Neutrophil (primary cell): ENCODE results near the gene PTPRN2.
"Not testable (repeated sequence)": the region's sequence is repeated elsewhere in the genome, so short reads cannot be mapped to it uniquely, and the experiment has no call there.

ENCODE experiments used
- H3K27ac ChIP-seq: fragments of 200-600 bp; sonication (generic); 2 replicates; pipeline ENCODE4 v1.5.1; 2016; ENCODE audit warnings: mild to moderate bottlenecking, moderate library complexity
- H3K27me3 ChIP-seq: fragments of 200-600 bp; sonication (generic); 2 replicates; pipeline ENCODE4 v1.6.0; 2016; ENCODE audit warnings: mild to moderate bottlenecking
- H3K36me3 ChIP-seq: fragments of 200-600 bp; sonication (generic); 2 replicates; pipeline ENCODE4 v1.5.1; 2017
- H3K4me1 ChIP-seq, 2 experiments: fragments of 200-600 bp in 1 of 2; sonication (generic) in 1 of 2; 1 replicate in 1 of 2; 2 replicates in 1 of 2; pipeline versions ENCODE4 v1.5.1 to v1.6.1; 2013 to 2016; ENCODE audit warnings: low read depth in 1 of 2, low read length in 1 of 2, mild to moderate bottlenecking in 1 of 2, moderate library complexity in 1 of 2; ENCODE audit not compliant: control insufficient read depth in 1 of 2, insufficient read depth in 1 of 2
- H3K4me3 ChIP-seq, 2 experiments: fragments of 200-600 bp in 1 of 2; sonication (generic) in 1 of 2; 1 replicate in 1 of 2; 2 replicates in 1 of 2; pipeline ENCODE4 v1.5.1; 2013 to 2016; ENCODE audit warnings: low read depth in 1 of 2, low read length in 1 of 2, mild to moderate bottlenecking in 1 of 2, moderate library complexity in 1 of 2
- H3K9me3 ChIP-seq: fragments of 200-600 bp; sonication (generic); 2 replicates; pipeline ENCODE4 v1.5.1; 2016
- TF ChIP-seq, protein P1 (sequence below): fragments of 200-600 bp; sonication (generic); IDR thresholded peaks from 2 replicates; pipeline ENCODE4 v1.5.1; 2016; ENCODE audit warnings: antibody characterized with exemption

PTPRN2 gene

DNA sequence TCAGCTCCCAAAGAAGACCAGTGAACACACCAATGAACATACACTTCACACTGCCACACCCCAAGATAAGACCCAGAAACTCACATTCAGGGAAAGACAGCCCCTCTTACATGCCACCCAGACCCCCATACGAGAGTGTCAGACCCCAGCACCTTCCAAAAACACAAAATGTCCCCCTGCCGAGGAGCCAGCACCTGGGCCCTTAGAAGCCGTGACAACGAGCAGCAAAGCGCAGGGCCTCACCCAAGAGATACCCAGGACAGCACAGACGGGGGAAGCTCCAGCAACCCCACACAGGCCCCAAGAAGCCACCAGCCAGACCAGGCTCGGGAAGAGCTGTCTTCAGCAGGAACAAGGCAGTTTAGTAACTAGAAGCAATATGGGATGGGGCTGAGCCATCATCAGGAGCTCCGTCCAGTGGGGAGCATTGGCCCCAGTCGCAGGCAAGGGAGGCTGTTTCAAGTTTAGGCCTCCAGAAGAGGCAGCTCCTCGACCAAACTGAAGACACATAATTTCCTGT is 243.6 kb downstream of the PTPRN2 start:
- H3K36me3 ChIP-seq = no peaks in the 10 kb centered on the region
- no peak overlapping the region for H3K4me3 ChIP-seq
- TF ChIP-seq, protein P1, sequence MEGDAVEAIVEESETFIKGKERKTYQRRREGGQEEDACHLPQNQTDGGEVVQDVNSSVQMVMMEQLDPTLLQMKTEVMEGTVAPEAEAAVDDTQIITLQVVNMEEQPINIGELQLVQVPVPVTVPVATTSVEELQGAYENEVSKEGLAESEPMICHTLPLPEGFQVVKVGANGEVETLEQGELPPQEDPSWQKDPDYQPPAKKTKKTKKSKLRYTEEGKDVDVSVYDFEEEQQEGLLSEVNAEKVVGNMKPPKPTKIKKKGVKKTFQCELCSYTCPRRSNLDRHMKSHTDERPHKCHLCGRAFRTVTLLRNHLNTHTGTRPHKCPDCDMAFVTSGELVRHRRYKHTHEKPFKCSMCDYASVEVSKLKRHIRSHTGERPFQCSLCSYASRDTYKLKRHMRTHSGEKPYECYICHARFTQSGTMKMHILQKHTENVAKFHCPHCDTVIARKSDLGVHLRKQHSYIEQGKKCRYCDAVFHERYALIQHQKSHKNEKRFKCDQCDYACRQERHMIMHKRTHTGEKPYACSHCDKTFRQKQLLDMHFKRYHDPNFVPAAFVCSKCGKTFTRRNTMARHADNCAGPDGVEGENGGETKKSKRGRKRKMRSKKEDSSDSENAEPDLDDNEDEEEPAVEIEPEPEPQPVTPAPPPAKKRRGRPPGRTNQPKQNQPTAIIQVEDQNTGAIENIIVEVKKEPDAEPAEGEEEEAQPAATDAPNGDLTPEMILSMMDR = no peak
- H3K27me3 ChIP-seq = no peaks in the 10 kb centered on the region
- peaks cover 3% of the 10 kb centered on the region for H3K9me3 ChIP-seq
- H3K27ac ChIP-seq = no peak overlapping the region
- no peaks in the 10 kb centered on the region for H3K4me1 ChIP-seq

DNA sequence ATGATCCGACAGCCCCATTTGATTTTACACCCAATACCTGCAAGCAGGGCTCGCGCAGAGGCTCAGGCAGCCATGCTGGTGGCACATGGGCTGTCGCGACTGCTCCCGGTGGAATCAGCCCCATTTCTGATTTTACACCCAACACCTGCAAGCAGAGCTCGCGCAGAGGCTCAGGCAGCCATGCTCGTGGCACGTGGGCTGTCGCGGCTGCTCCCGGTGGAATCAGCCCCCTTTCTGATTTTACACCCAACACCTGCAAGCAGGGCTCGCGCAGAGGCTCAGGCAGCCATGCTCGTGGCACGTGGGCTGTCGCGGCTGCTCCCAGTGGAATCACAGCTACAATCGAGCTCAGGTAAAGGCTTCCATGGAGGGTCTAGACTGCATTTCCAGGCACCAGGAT is 244.1 kb downstream of the PTPRN2 start:
- H3K27me3 ChIP-seq = no peaks in the 10 kb centered on the region
- H3K4me1 ChIP-seq = no peaks in the 10 kb centered on the region
- H3K36me3 ChIP-seq = no peaks in the 10 kb centered on the region
- peaks cover 3% of the 10 kb centered on the region for H3K9me3 ChIP-seq
- TF ChIP-seq, protein P1 = no peak
- H3K27ac ChIP-seq = no peak overlapping the region
- H3K4me3 ChIP-seq = no peak overlapping the region

DNA sequence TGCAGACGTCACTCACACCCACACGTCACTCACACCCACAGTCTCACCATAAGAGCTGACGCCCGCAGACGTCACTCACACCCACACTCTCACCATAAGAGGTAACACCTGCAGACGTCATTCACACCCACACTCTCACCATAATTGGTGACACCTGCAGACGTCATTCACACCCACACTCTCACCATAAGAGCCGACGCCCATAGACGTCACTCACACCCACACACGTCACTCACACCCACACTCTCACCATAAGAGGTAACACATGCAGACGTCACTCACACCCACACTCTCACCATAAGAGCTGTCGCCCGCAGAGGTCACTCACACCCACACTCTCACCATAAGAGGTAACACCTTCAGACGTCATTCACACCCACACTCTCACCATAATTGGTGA is 246.5 kb downstream of the PTPRN2 start:
- not testable (repeated sequence) for H3K27me3 ChIP-seq, H3K4me1 ChIP-seq, H3K4me3 ChIP-seq, H3K9me3 ChIP-seq, H3K27ac ChIP-seq, H3K36me3 ChIP-seq

DNA sequence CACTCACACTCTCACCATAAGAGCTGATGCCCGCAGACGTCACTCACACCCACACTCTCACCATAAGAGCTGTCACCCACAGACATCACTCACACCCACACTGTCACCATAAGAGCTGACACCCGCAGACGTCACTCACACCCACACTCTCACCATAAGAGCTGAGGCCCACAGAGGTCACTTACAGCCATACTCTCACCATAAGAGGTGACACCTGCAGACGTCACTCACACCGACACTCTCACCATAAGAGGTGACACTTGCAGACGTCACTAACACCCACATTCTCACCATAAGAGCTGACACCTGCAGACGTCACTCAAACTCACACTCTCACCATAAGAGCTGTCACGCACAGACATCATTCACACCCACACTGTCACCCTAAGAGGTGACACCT is 250.7 kb downstream of the PTPRN2 start:
- not testable (repeated sequence) for H3K9me3 ChIP-seq, H3K4me1 ChIP-seq, H3K27me3 ChIP-seq, H3K27ac ChIP-seq, H3K36me3 ChIP-seq, H3K4me3 ChIP-seq

DNA sequence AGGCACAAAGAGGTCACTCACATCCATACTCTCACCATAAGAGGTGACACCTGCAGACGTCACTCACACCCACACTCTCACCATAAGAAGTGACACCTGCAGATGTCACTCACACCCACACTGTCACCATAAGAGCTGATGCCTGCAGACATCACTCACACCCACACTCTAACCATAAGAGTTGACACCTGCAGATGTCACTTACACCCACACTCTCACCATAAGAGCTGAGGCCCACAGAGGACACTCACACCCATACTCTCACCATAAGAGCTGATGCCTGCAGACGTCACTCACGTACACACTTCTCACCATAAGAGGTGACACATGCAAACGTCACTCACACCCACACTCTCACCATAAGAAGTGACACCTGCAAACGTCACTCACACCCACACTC is 255.1 kb downstream of the PTPRN2 start:
- H3K4me3 ChIP-seq, H3K27me3 ChIP-seq, H3K9me3 ChIP-seq, H3K27ac ChIP-seq, H3K4me1 ChIP-seq, H3K36me3 ChIP-seq: not testable (repeated sequence)

DNA sequence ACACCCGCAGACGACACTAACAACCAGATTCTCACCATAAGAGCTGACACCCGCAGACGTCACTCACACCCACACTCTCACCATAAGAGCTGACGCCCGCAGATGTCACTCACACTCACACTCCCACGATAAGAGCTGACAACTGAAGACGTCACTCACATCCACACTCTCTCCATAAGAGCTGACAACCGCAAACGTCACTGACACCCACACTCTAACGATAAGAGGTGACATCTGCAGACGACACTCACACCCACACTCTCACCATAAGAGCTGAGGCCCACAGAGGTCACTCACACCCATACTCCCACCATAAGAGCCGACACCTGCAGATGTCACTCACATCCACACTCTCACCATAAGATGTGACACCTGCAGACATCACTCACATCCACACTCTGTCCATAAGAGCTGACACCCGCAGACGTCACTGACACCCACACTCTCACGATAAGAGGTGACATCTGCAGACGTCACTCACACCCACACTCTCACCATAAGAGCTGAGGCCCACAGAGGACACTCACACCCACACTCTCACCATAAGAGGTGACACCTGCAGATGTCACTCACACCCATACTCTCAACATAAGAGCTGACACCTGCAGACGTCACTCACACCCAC is 255.7 kb downstream of the PTPRN2 start:
- not testable (repeated sequence) for H3K9me3 ChIP-seq, H3K4me3 ChIP-seq, H3K27ac ChIP-seq, H3K27me3 ChIP-seq, H3K4me1 ChIP-seq, H3K36me3 ChIP-seq

DNA sequence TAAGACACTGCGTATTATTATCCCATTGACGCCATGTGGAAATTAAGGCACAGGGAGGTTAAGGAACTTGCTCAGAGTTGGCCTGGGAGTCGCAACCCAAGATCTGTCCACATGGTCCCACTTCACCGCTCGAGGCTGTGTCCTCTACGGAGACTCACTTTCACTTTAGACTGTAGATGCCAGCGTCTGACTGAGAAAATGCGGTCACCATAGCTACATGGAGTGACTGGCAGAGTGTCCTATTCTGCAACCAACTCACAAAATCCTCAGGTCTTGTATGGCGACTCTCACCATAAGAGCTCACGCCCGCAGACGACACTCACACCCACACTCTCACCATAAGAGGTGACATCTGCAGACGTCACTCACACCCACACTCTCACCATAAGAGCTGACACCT is 257.9 kb downstream of the PTPRN2 start:
- H3K36me3 ChIP-seq = no peaks in the 10 kb centered on the region
- no peaks in the 10 kb centered on the region for H3K9me3 ChIP-seq
- no peak overlapping the region for H3K4me3 ChIP-seq
- no peaks in the 10 kb centered on the region for H3K4me1 ChIP-seq
- H3K27me3 ChIP-seq = no peaks in the 10 kb centered on the region
- TF ChIP-seq, protein P1 = no peak
- no peak overlapping the region for H3K27ac ChIP-seq
